ENCODE measurements around the gene RPAP2.

DNA sequence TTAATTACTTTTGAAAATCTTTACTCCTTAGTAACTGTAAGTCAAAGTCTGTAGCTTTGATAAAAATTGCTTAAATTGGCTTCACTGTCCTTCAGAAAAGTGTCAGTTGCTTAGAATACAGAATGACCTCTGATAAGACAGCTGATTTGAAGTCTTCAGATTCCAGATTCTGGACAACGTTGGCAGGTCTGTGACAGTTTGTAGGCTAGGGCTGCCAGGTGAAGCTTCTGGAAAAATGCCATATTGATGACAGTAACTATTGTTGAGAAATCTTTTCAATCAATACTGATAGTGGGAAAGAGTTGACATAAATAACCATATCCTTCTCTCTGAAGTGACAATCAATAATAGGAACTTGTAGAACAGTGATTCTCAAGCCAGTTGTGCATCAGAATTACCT lies 41.3 kb downstream of the RPAP2 start:
- TF ChIP-seq, protein P1, sequence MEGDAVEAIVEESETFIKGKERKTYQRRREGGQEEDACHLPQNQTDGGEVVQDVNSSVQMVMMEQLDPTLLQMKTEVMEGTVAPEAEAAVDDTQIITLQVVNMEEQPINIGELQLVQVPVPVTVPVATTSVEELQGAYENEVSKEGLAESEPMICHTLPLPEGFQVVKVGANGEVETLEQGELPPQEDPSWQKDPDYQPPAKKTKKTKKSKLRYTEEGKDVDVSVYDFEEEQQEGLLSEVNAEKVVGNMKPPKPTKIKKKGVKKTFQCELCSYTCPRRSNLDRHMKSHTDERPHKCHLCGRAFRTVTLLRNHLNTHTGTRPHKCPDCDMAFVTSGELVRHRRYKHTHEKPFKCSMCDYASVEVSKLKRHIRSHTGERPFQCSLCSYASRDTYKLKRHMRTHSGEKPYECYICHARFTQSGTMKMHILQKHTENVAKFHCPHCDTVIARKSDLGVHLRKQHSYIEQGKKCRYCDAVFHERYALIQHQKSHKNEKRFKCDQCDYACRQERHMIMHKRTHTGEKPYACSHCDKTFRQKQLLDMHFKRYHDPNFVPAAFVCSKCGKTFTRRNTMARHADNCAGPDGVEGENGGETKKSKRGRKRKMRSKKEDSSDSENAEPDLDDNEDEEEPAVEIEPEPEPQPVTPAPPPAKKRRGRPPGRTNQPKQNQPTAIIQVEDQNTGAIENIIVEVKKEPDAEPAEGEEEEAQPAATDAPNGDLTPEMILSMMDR (IDR thresholded peaks at IDR 0.05): no peak
- no peak for TF ChIP-seq POLR2A (IDR thresholded peaks at IDR 0.05)

All from right lobe of liver (tissue), 4 donors.